ENCODE measurements around the gene ELMOD1.

ELMOD1 gene

DNA sequence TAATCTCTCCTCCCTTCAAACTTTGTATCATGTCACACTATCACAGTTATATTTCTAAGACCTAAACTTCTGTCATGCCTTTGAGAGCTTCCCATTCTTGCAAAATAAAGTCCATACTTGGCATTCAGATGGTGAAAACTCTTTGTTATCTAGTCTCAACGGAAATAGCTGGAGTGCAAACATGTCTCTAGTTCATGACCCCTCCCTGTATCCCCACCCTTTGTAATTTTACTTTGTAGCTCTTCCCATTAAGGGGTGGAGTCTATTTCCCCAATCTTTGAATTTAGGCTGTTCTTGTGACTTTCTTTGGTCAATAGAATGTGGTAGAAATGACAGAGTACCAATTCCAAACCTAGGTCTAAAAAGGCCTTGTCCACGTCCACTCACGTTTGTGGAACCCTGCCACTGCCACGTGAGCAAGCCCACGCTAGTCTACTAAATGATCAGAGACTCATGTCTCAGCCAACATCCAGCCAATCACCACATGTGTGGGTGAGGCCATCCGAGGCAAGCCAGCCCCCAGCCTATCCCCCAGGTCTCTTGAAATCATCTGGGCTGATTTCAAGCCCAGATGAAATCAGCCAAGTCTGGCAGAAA is 97.5 kb downstream of the ELMOD1 start:
- DNase-seq (ENCODE audit: low read depth) = no peak

- DNase-seq (ENCODE audit: low read depth) = peak; percentile 28
Observed at GRCh38 chr11:107689317-107690202, 98.6 kb downstream of the ELMOD1 start.

DNA sequence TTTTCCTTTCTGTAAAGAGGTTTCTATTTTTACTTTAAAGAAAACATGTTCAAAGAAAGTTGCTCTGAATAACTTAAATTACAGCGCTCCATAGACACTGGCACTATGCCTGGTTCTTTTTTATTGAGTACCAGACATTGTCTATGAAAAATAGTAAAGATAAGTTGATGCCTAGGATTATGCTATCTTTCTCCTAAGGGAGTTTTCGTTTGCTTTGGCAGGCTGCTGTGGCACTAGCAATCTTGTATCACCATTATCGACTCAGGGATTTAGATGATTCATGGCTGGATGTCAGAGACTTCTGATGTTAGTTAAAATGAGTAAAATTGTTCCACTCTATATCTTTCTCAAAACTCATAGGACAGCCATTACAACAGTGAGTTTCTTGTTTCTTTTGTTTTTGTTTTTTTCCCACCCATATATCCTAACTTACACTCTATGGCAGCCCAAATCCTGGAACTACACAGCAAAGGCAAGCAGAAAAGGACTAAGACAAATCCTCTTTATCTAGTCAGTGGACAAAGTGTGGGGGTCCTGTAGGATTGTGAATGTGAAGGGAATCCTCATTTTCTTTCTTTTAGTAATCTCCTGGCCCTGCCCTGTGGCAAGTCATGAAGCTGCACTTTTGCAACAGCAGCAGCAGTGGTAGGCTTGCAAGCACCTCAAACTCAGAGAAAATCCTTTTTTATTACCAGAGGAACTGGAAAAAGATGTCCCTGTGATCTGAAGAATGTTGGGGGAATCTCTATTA is 100.2 kb downstream of the ELMOD1 start:
- no peak for DNase-seq (ENCODE audit: low read depth)

DNA sequence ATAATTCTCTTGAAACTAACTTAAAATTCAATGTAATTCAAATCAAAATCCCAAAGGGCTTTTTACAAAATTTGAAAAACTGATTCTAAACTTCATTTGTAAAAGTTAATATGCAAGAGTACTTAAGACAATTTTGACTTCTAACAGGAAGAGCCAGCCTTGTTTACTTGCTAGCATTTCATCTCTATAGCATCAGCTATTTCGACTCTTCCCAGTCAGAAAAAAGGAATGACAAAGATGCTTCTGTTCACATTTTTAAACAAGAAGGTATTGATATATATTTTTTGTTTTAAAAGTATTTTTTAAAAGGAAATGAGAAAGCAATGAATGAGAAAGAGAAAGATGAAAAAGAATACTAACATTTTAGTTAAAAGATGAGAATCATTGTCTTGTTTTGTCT is 104.5 kb downstream of the ELMOD1 start:
- DNase-seq (ENCODE audit: low read depth) = no peak

GRCh38 chr11:107696140-107696539 is 105.2 kb downstream of the ELMOD1 start:
- DNase-seq (ENCODE audit: low read depth) = no peak

DNA sequence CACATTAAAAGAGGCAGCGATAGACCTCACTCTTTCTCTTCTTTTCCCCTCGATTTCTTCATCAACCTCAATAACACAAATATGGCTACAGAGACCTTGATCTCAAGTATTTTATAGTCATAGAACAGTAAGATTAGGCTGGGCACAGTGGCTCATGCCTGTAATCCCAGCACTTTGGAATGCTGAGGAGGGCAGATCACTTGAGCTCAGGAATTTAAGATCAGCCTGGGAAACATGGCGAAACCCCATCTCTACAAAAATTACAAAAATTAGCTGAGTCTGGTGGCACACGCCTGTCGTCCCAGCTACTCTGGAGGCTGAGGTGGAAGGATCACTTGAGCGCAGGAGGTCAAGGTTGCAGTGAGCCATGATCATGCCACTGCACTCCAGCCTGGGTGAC is 106.3 kb downstream of the ELMOD1 start:
- DNase-seq (ENCODE audit: low read depth) = no peak

DNA sequence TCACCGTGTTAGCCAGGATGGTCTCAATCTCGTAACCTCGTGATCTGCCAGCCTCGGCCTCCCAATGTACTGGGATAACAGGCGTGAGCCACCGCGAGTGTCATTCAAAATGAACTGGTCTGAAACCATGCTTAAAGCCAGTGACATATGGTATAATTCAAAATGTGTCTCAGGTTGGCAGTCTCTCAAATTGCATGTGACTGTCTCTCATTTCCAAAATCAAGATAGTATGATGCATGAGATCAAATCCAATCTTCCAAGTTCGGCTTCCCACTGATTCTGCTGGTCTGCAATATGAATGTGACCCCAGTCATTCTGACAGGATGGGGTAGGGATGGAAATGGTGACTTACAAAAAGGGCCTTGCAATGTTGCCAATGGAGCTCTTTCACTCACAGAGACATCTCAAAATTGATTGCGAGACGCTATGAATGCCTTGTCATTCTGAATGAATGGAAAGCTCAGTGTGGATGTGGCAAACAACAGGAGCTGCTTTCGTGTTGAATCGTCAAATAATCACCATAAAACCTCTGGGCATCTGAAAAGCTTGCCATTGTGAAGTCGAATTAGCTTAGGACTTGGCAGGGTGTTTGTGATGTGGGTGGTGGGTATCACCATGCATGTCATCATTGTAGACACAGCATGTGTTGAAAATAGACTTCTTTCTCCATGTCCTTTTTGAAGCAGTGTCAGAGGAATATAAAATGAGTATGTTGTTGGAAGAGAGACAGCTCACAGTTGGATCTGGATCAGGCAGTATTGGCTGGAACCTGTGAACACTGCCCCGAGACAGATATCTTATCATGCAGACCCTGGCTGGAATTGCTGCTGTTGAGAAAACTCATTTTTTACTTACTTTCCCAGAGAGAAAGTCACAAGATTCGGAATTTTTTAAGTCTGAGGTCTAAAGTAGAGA is 108.7 kb downstream of the ELMOD1 start:
- DNase-seq (ENCODE audit: low read depth) = no peak

- no peak for DNase-seq (ENCODE audit: low read depth)
Observed at GRCh38 chr11:107702109-107702660, 111.2 kb downstream of the ELMOD1 start.

GRCh38 chr11:107702723-107703122 is 111.8 kb downstream of the ELMOD1 start:
- DNase-seq (ENCODE audit: low read depth) = no peak

- no peak for DNase-seq (ENCODE audit: low read depth)
Observed at GRCh38 chr11:107704451-107704850, 113.5 kb downstream of the ELMOD1 start.

- DNase-seq (ENCODE audit: low read depth) = no peak
Observed at GRCh38 chr11:107705027-107705426, 114.1 kb downstream of the ELMOD1 start.

DNA sequence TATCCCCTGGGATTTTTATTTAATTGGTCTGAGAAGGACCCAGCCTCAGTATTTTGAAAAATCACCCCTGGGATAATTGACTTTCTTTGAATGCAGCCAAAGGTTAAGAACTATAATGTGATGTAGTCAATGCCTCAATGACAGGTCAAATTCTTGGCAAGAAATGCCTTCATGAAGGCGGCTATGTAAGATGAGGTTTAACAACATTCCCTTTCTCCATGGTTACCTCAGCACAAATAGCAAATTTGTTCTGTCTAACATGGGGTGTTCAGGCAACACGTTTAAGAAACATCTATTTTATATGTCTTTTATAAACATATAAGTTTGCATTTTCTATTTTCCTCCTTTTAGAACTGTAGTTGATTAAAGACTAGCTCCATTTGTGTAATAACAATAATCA is 115.6 kb downstream of the ELMOD1 start:
- no peak for DNase-seq (ENCODE audit: low read depth)

GRCh38 chr11:107707215-107707671 is 116.3 kb downstream of the ELMOD1 start:
- no peak for DNase-seq (ENCODE audit: low read depth)

DNA sequence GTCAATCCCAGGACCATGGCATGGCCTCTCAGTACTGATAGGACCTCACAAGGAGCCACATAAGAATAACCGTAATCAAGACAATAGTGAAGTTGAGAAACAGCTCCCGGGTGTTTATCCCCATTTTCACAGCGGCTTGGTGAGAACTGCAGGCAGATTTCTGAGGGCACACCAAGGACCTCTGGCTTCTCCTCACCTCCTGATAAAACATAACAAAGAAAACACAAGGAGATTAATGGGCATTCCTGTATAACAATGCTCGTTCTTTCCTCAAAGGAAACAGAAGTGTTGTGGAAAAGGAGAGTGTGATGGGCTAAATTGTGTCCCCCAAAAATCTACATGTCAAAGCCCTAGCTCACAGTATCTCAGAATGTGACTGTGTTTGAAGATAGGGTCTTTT is 116.9 kb downstream of the ELMOD1 start:
- no peak for DNase-seq (ENCODE audit: low read depth)

- no peak for DNase-seq (ENCODE audit: low read depth)
Observed at GRCh38 chr11:107708792-107709191, 117.8 kb downstream of the ELMOD1 start.

GRCh38 chr11:107710301-107710700 is 119.4 kb downstream of the ELMOD1 start:
- DNase-seq (ENCODE audit: low read depth) = no peak

GRCh38 chr11:107711861-107712755 is 121.2 kb downstream of the ELMOD1 start, which contains the start of gene SLN:
Gene SLN, minus strand, starts transcription at chr11:107712056.
- no peak for DNase-seq (ENCODE audit: low read depth)

DNA sequence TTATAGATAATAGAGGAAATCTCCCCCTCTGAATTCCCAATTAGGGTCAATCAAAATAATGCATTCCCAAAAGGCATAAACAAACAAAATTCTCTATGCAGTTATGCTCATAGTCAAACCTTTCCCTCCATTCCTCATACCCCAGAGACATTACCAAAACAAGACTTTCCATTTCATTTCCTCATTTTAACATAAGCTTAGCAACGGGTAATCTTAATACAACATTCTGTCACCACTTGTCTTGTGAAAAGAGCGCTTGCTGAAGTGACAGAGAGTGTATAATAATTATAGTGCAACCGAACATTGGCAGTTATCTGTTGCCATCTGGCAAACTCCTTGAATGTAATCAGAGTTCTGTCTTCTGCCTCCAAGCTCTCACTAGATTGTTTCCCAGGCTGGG is 122.1 kb downstream of the ELMOD1 start:
- DNase-seq (ENCODE audit: low read depth) = no peak

Measured in stimulated activated CD8-positive, alpha-beta memory T cell treated with anti-CD3 and anti-CD28 coated beads, Interleukin-7, amount 100 ng/mL, for 24 hours (primary cell).